ENCODE measurements around the gene MBNL2.
A peak's percentile ranks its signal among the peaks of the same experiment; 100 is the strongest.

Gene MBNL2

GRCh38 chr13:97431171-97431764, 209.1 kb downstream of the MBNL2 start:
- no peak for DNase-seq

GRCh38 chr13:97432232-97432916, 210.2 kb downstream of the MBNL2 start:
- no peak for DNase-seq

- peak; percentile 94 for DNase-seq
These were observed 211.0 kb downstream of the MBNL2 start for GRCh38 chr13:97432917-97433726.

GRCh38 chr13:97433727-97434396, 211.7 kb downstream of the MBNL2 start, which contains the start of gene RAP2A:
Gene RAP2A, plus strand, starts transcription at chr13:97434169. Its CDS starts 302 bp downstream, at chr13:97434471.
- DNase-seq, result peak; percentile 85

- DNase-seq, result peak; percentile 32
These were observed 212.5 kb downstream of the MBNL2 start for GRCh38 chr13:97434397-97435201.

GRCh38 chr13:97435323-97435722, 213.2 kb downstream of the MBNL2 start:
- no peak for DNase-seq

- no peak for DNase-seq
These were observed 213.7 kb downstream of the MBNL2 start for GRCh38 chr13:97435794-97436193.

GRCh38 chr13:97436845-97437244, 214.7 kb downstream of the MBNL2 start:
- no peak for DNase-seq

- DNase-seq, result no peak
These were observed 215.6 kb downstream of the MBNL2 start for GRCh38 chr13:97437729-97438128.

- no peak for DNase-seq
These were observed 216.9 kb downstream of the MBNL2 start for GRCh38 chr13:97438856-97439595.

GRCh38 chr13:97440598-97441170, 218.6 kb downstream of the MBNL2 start:
- no peak for DNase-seq

- DNase-seq, result no peak
These were observed 219.2 kb downstream of the MBNL2 start for GRCh38 chr13:97441368-97441767.

All from RPMI8226 (cell line).